CD14-positive monocyte (primary cell): ENCODE results near the gene DOCK8. TPM values are rescaled to one million over a fixed set of nuclear protein-coding genes. Genes with fewer than 3 reads are reported as not detected.

Experiments used
- DNase-seq, 3 donors: peaks; one replicate each; pipeline ENCODE4 v3.0.0-alpha.2; 2011 to 2022
- H2AFZ ChIP-seq: 2 replicates; pipeline ENCODE4 v1.6.0; 2012; ENCODE audit warnings: mild to moderate bottlenecking, low read depth, low read length, inconsistent platforms; ENCODE audit not compliant: insufficient read depth, poor library complexity, severe bottlenecking
- H3K27ac ChIP-seq, 2 donors: 1 replicate in 1 of 2; 2 replicates in 1 of 2; pipeline ENCODE4 v1.5.1; 2012 to 2013; ENCODE audit warnings: low read length in 2 of 2, control low read depth in 1 of 2, inconsistent platforms in 1 of 2, low read depth in 1 of 2, mild to moderate bottlenecking in 1 of 2
- H3K27me3 ChIP-seq, 2 donors: one replicate each; pipeline versions ENCODE4 v1.6.0 to v1.6.1; 2011 to 2013; ENCODE audit warnings: low read length in 2 of 2; ENCODE audit not compliant: control insufficient read depth in 2 of 2, insufficient read depth in 2 of 2
- H3K36me3 ChIP-seq, 2 donors: replicated peaks in 1 of 2; 1 replicate in 1 of 2; 2 replicates in 1 of 2; pipeline versions ENCODE4 v1.5.1 to v1.6.1; 2012 to 2013; ENCODE audit warnings: low read length in 2 of 2, control low read depth in 1 of 2, inconsistent platforms in 1 of 2, mild to moderate bottlenecking in 1 of 2; ENCODE audit not compliant: insufficient read depth in 2 of 2, control insufficient read depth in 1 of 2
- H3K4me1 ChIP-seq, 2 donors: 1 replicate in 1 of 2; 2 replicates in 1 of 2; pipeline versions ENCODE4 v1.5.1 to v1.6.1; 2012 to 2013; ENCODE audit warnings: low read length in 2 of 2, control low read depth in 1 of 2, inconsistent platforms in 1 of 2, mild to moderate bottlenecking in 1 of 2, moderate library complexity in 1 of 2; ENCODE audit not compliant: insufficient read depth in 2 of 2, control insufficient read depth in 1 of 2
- H3K4me2 ChIP-seq: replicated peaks from 2 replicates; pipeline ENCODE3; 2012; ENCODE audit warnings: low read length, moderate library complexity, mild to moderate bottlenecking; ENCODE audit not compliant: poor library complexity, severe bottlenecking; ENCODE audit errors: extremely low read depth
- H3K4me3 ChIP-seq, 3 experiments: fragments of 200-600 bp in 1 of 3; sonication (generic) in 1 of 3; replicated peaks in 1 of 3; 1 replicate in 2 of 3; 2 replicates in 1 of 3; pipeline ENCODE4 v1.5.1; 2011 to 2013; ENCODE audit warnings: low read length in 3 of 3, mild to moderate bottlenecking in 3 of 3, control low read depth in 2 of 3, low read depth in 2 of 3, inconsistent platforms in 1 of 3, moderate library complexity in 1 of 3
- H3K79me2 ChIP-seq: 2 replicates; pipeline ENCODE4 v1.6.0; 2012; ENCODE audit warnings: mild to moderate bottlenecking, control low read depth, inconsistent platforms, low read length, moderate library complexity; ENCODE audit not compliant: insufficient read depth
- H3K9ac ChIP-seq: 2 replicates; pipeline ENCODE4 v1.6.0; 2017; ENCODE audit warnings: low read length, mild to moderate bottlenecking; ENCODE audit not compliant: insufficient read depth, poor library complexity, severe bottlenecking
- H3K9me3 ChIP-seq, 2 donors: replicated peaks in 1 of 2; 1 replicate in 1 of 2; 2 replicates in 1 of 2; pipeline versions ENCODE4 v1.5.1 to v1.6.1; 2012 to 2013; ENCODE audit warnings: low read length in 2 of 2, control low read depth in 1 of 2; ENCODE audit not compliant: control insufficient read depth in 1 of 2, insufficient read depth in 1 of 2
- H4K20me1 ChIP-seq: 2 replicates; pipeline ENCODE4 v1.6.0; 2012; ENCODE audit warnings: mild to moderate bottlenecking, low read length, control low read depth, moderate library complexity; ENCODE audit not compliant: insufficient read depth
- H3K27ac Mint-ChIP-seq, 7 donors: one replicate each; pipeline ENCODE4 v1.8.0; 2020; ENCODE audit warnings: mild to moderate bottlenecking in 7 of 7, mixed read lengths in 7 of 7, moderate library complexity in 6 of 7, inconsistent platforms in 2 of 7
- H3K27me3 Mint-ChIP-seq, 3 donors: one replicate each; pipeline ENCODE4 v1.8.0; 2021 to 2022; ENCODE audit warnings: low read depth in 3 of 3, mild to moderate bottlenecking in 3 of 3, mixed read lengths in 3 of 3, moderate library complexity in 3 of 3, inconsistent platforms in 1 of 3
- H3K36me3 Mint-ChIP-seq, 2 donors: one replicate each; pipeline ENCODE4 v1.8.0; 2020; ENCODE audit warnings: mixed read lengths in 2 of 2, inconsistent platforms in 1 of 2, mild to moderate bottlenecking in 1 of 2
- H3K4me1 Mint-ChIP-seq: one replicate; pipeline ENCODE4 v1.8.0; 2020; ENCODE audit warnings: mild to moderate bottlenecking, mixed read lengths
- H3K4me3 Mint-ChIP-seq, 2 donors: one replicate each; pipeline ENCODE4 v1.8.0; 2020; ENCODE audit warnings: mild to moderate bottlenecking in 2 of 2, mixed read lengths in 2 of 2, moderate library complexity in 1 of 2
- H3K9me3 Mint-ChIP-seq, 7 donors: one replicate each; pipeline ENCODE4 v1.8.0; 2020 to 2022; ENCODE audit warnings: mixed read lengths in 7 of 7, mild to moderate bottlenecking in 6 of 7, moderate library complexity in 6 of 7, inconsistent platforms in 2 of 7
- WGBS: methylation state at CpG from one replicate; pipeline ENCODE4 v1.1.5; 2013; ENCODE audit warnings: missing lambda C conversion rate; ENCODE audit not compliant: insufficient coverage; 5-methylcytosine and 5-hydroxymethylcytosine counted together
- intact Hi-C, 2 donors: fragments of 100-400 bp; cut with micrococcal nuclease; formaldehyde crosslinking; loops; one replicate each; pipeline versions ENCODE4 v1.15.0 to v1.15.1; 2023
- polyA plus RNA-seq, 3 donors: library from polyadenylated mRNA; depleted of rRNA in 1 of 3; unstranded in 2 of 3; stranded (reverse) in 1 of 3; fragments of 300-500 nt in 2 of 3; fragments of >200 nt in 1 of 3; fragmentation: Illumina TruSeq in 2 of 3; gene quantifications; 1 replicate in 2 of 3; 2 replicates in 1 of 3; pipeline ENCODE4 v1.2.3, GENCODE V29; 2012 to 2021
- TF ChIP-seq, protein P1 (sequence below): fragments of 200-600 bp; IDR thresholded peaks from one replicate; pipeline ENCODE4 v1.8.0; 2022; ENCODE audit warnings: antibody characterized with exemption, mild to moderate bottlenecking

The DOCK8 gene
- polyA plus RNA-seq, 3 donors, result 46.8 to 100 (median 95.4) TPM

DNA sequence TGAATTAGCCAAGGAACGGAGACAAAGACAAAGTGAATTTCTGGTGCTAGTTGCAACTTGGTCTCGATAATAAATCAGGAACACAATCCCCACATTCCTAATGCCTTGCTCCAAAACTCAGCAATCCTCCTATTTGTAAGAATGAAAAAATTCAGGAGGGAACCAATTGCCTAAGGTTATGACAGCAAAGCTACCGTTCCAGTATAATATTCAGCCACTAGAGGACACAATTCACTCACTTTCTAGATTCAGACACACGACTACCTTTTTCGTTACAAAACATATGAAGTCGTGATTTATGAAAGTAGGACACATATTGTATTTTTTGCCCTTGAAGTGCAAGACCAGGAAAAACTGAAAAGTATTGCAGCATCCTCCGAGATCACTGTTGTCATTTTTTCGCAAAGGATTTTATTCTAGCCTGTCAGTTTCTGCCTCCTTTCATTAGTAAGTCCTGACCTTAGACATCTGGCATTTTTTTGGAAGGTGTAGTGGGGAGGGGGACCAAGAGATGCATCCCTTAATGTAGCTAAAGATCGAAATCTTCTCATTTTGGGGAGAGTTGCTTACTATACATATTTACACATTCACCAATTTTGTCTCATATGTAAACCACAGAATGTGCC, 133.1 kb downstream of the DOCK8 start:
- peaks cover 97 to 100% of the 10 kb centered on the region in 2 donors for H3K36me3 ChIP-seq
- H3K9me3 ChIP-seq, result no peaks in the 10 kb centered on the region
- H3K27me3 ChIP-seq, result no peaks in the 10 kb centered on the region
- H3K4me2 ChIP-seq, result no peak overlapping the region
- H4K20me1 ChIP-seq, result peaks cover 100% of the 10 kb centered on the region
- 83% methylated on average over 1 of the region's 9 CpGs for WGBS
- H3K27ac Mint-ChIP-seq, result peak overlapping the region in 1 of 7 donors; percentile 10
- intact Hi-C loops, result no loop called here
- H3K27me3 Mint-ChIP-seq, result no peaks in the 10 kb centered on the region
- no peaks in the 10 kb centered on the region for H3K4me1 ChIP-seq
- H3K36me3 Mint-ChIP-seq, result peaks cover 90 to 97% of the 10 kb centered on the region in 2 donors
- no peaks in the 10 kb centered on the region for H3K9me3 Mint-ChIP-seq
- H3K9ac ChIP-seq, result no peak overlapping the region
- TF ChIP-seq, protein P1, sequence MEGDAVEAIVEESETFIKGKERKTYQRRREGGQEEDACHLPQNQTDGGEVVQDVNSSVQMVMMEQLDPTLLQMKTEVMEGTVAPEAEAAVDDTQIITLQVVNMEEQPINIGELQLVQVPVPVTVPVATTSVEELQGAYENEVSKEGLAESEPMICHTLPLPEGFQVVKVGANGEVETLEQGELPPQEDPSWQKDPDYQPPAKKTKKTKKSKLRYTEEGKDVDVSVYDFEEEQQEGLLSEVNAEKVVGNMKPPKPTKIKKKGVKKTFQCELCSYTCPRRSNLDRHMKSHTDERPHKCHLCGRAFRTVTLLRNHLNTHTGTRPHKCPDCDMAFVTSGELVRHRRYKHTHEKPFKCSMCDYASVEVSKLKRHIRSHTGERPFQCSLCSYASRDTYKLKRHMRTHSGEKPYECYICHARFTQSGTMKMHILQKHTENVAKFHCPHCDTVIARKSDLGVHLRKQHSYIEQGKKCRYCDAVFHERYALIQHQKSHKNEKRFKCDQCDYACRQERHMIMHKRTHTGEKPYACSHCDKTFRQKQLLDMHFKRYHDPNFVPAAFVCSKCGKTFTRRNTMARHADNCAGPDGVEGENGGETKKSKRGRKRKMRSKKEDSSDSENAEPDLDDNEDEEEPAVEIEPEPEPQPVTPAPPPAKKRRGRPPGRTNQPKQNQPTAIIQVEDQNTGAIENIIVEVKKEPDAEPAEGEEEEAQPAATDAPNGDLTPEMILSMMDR, result peak; percentile 8
- H3K4me3 ChIP-seq, result no peak overlapping the region
- H3K4me3 Mint-ChIP-seq, result no peak overlapping the region
- no peaks in the 10 kb centered on the region for H3K4me1 Mint-ChIP-seq
- DNase-seq, result no peak
- H3K27ac ChIP-seq, result no peak overlapping the region
- no peak overlapping the region for H2AFZ ChIP-seq
- H3K79me2 ChIP-seq, result peaks cover 54% of the 10 kb centered on the region

DNA sequence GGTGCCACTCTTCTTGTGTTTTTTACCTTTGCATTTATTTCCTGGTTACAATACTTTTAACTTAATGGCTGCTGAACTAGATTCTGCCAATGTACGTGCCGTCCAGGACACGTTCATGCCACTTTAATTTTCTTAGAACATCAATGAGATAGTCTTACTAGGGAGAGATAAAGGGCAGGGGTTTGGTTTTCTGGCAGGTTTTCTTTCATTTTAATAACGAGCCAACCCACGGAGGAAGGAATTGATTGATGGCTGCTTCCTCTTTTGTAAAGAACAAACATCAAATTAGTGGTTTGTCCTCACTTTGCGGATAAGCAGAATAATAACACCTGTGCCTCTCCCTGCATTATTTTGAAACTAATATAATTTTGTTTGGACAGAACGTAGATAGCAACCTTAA, 135.7 kb downstream of the DOCK8 start:
- Mint-ChIP-seq H3K4me3 (no peak overlapping the region), H3K27ac (peak overlapping the region in 4 of 7 donors; percentile 4 to 68 (median 59)), H3K9me3 (no peaks in the 10 kb centered on the region), H3K4me1 (no peaks in the 10 kb centered on the region), H3K27me3 (no peaks in the 10 kb centered on the region), H3K36me3 (peaks cover 86 to 95% of the 10 kb centered on the region in 2 donors)
- Histone ChIP-seq H3K4me1 (no peaks in the 10 kb centered on the region), H3K27me3 (no peaks in the 10 kb centered on the region), H3K79me2 (peaks cover 55% of the 10 kb centered on the region), H4K20me1 (peaks cover 100% of the 10 kb centered on the region), H3K9ac (no peak overlapping the region), H3K27ac (peak overlapping the region in 1 of 2 donors; percentile 57), H2AFZ (no peak overlapping the region), H3K9me3 (no peaks in the 10 kb centered on the region), H3K4me3 (no peak overlapping the region), H3K4me2 (no peak overlapping the region), H3K36me3 (peaks cover 92 to 100% of the 10 kb centered on the region in 2 donors)
- no peak for DNase-seq
- TF ChIP-seq, protein P1, result no peak
- intact Hi-C loops, result no loop called here
- no CpG with 5 or more reads among the region's 7 CpGs for WGBS
